Central memory CD8-positive, alpha-beta T cell (primary cell): Measurements from ENCODE around the gene TRPC3.

Experiments used
- ATAC-seq: fragments of 150-1000 bp; cut with Tn5 transposase; replicated peaks from 2 replicates; pipeline ENCODE4 v1.10.0; 2022; ENCODE audit warnings: mild to moderate bottlenecking, moderate FRiP score, moderate number of reproducible peaks; ENCODE audit not compliant: poor library complexity, severe bottlenecking; ENCODE audit errors: extremely low read depth
- DNase-seq, 2 donors: peaks; one replicate each; pipeline ENCODE4 v3.0.0; 2021; ENCODE audit warnings: low spot score in 2 of 2
- H3K27ac Mint-ChIP-seq: one replicate; pipeline ENCODE4 v1.8.0; 2022; ENCODE audit warnings: low read depth, mild to moderate bottlenecking, moderate library complexity, mixed read lengths
- H3K27me3 Mint-ChIP-seq: one replicate; pipeline ENCODE4 v1.8.0; 2022; ENCODE audit warnings: mixed read lengths
- H3K36me3 Mint-ChIP-seq: one replicate; pipeline ENCODE4 v1.8.0; 2022; ENCODE audit warnings: mild to moderate bottlenecking, moderate library complexity, mixed read lengths; ENCODE audit not compliant: insufficient read depth
- H3K4me1 Mint-ChIP-seq: one replicate; pipeline ENCODE4 v1.8.0; 2022; ENCODE audit warnings: mixed read lengths
- H3K4me3 Mint-ChIP-seq: one replicate; pipeline ENCODE4 v1.8.0; 2022; ENCODE audit warnings: mild to moderate bottlenecking, moderate library complexity, mixed read lengths
- H3K9me3 Mint-ChIP-seq: one replicate; pipeline ENCODE4 v1.8.0; 2022; ENCODE audit warnings: mixed read lengths

The TRPC3 gene

GRCh38 chr4:121851354-121851753, 100.5 kb downstream of the TRPC3 start:
- ATAC-seq, result no peak
- no peak for DNase-seq
- H3K9me3 Mint-ChIP-seq, result no peaks in the 10 kb centered on the region
- H3K4me3 Mint-ChIP-seq, result no peak overlapping the region
- no peaks in the 10 kb centered on the region for H3K27me3 Mint-ChIP-seq
- no peaks in the 10 kb centered on the region for H3K4me1 Mint-ChIP-seq
- H3K36me3 Mint-ChIP-seq, result peaks cover 17% of the 10 kb centered on the region
- H3K27ac Mint-ChIP-seq, result no peak overlapping the region

- peaks cover 21% of the 10 kb centered on the region for H3K36me3 Mint-ChIP-seq
- no peaks in the 10 kb centered on the region for H3K9me3 Mint-ChIP-seq
- no peaks in the 10 kb centered on the region for H3K4me1 Mint-ChIP-seq
- no peak overlapping the region for H3K27ac Mint-ChIP-seq
- no peak overlapping the region for H3K4me3 Mint-ChIP-seq
- no peak for DNase-seq
- no peak for ATAC-seq
- H3K27me3 Mint-ChIP-seq, result no peaks in the 10 kb centered on the region
Observed at GRCh38 chr4:121846662-121847061, 105.2 kb downstream of the TRPC3 start.

- no peaks in the 10 kb centered on the region for H3K4me1 Mint-ChIP-seq
- peaks cover 23% of the 10 kb centered on the region for H3K36me3 Mint-ChIP-seq
Observed at GRCh38 chr4:121842862-121843261, 109.0 kb downstream of the TRPC3 start.

GRCh38 chr4:121838136-121838535, 113.7 kb downstream of the TRPC3 start:
- DNase-seq, result no peak
- ATAC-seq, result no peak
- no peak overlapping the region for H3K27ac Mint-ChIP-seq
- no peak overlapping the region for H3K4me3 Mint-ChIP-seq
- no peaks in the 10 kb centered on the region for H3K4me1 Mint-ChIP-seq
- peaks cover 16% of the 10 kb centered on the region for H3K36me3 Mint-ChIP-seq
- no peaks in the 10 kb centered on the region for H3K9me3 Mint-ChIP-seq
- no peaks in the 10 kb centered on the region for H3K27me3 Mint-ChIP-seq

More at GRCh38 chr4:121842862-121843261, 109.0 kb downstream of the TRPC3 start:
- H3K9me3 Mint-ChIP-seq, result no peaks in the 10 kb centered on the region
- no peaks in the 10 kb centered on the region for H3K27me3 Mint-ChIP-seq
- ATAC-seq (no peak), DNase-seq (no peak)
- H3K27ac Mint-ChIP-seq, result no peak overlapping the region
- H3K4me3 Mint-ChIP-seq, result no peak overlapping the region

GRCh38 chr4:121829511-121829910, 122.3 kb downstream of the TRPC3 start:
- ATAC-seq (no peak), DNase-seq (no peak)
- no peak overlapping the region for H3K4me3 Mint-ChIP-seq
- no peaks in the 10 kb centered on the region for H3K27me3 Mint-ChIP-seq
- no peaks in the 10 kb centered on the region for H3K4me1 Mint-ChIP-seq
- H3K27ac Mint-ChIP-seq, result no peak overlapping the region
- H3K9me3 Mint-ChIP-seq, result no peaks in the 10 kb centered on the region
- H3K36me3 Mint-ChIP-seq, result peaks cover 15% of the 10 kb centered on the region
